HG03103 (cell line): ENCODE measurements around the gene CRELD1.
A peak's percentile ranks its signal among the peaks of the same experiment; 100 is the strongest.

Experiments
- ATAC-seq: cut with Tn5 transposase; IDR thresholded peaks from one replicate; pipeline ENCODE4 v1.9.1; 2021; ENCODE audit warnings: low read depth; ENCODE audit not compliant: unreplicated experiment

The CRELD1 gene

DNA sequence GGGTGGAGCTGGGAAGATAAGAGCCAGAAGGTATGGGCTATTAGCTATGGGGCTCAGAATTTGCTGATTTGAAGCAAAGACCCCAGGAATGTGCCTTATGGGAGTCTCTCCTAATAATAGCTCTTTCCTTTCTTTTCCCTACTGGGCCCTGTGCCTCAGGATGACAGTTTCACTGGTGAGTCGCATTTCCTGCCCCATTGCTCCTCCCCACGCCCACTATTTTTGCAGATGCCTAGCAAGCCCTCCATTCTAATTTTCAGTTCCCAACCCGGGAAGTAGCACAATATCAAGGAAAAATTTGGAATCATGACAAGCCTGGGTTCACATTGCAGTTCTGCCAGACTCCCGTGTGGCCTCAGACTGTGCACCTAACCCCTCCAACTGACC lies 30.4 kb upstream of the CRELD1 start:
- ATAC-seq: no peak

DNA sequence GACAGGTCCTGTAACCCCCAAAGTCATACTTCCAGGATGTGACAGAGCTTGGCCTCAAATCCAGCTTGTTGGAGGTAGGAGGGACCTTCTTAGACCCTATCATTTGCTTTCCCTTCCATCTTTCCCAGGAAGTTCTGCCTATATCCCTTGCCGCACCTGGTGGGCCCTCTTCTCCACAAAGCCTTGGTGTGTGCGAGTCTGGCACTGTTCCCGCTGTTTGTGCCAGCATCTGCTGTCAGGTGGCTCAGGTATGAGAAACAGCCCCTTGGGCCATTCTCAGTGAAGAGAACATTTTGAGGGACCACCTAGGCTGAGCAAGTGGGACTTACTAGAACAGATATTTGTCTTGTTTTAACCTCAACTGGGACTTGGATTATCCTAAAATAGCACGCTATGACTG lies 29.7 kb upstream of the CRELD1 start:
- ATAC-seq: no peak

DNA sequence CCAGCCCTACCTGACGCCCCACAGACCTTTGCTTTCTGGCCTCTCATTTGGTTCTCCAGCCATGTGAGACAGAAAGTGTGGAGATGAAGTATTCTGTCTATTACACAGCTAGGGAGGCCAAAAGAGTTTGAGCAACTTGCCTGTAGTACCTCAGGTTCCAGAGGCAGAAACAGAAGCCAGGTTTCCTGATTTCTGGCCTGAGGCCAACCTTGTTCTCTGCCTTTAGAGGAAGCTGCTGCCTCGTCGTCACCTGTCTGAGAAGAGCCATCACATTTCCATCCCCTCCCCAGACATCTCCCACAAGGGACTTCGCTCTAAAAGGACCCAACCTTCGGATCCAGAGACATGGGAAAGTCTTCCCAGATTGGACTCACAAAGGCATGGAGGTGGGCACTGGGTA lies 27.2 kb upstream of the CRELD1 start:
- no peak for ATAC-seq

DNA sequence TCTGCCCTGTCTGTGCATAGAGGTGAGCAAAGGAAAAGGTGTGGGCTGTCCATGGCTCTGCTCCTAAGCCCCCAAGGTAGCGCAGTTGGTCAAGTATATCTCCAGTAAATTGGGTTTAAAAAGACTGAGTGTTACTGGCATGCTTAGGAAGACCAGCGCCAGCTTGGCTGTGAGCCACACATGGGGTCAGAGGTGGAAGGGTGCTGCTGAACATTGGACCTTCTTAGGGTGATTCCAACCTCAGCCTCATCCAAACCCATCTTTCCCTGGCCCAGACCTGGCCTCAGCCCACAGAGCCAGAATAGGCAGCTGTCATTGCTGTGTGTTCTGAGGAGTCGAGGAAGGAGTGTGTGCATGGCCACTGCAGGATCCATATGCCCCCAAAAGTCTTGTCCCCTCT lies 25.3 kb upstream of the CRELD1 start:
- no peak for ATAC-seq

DNA sequence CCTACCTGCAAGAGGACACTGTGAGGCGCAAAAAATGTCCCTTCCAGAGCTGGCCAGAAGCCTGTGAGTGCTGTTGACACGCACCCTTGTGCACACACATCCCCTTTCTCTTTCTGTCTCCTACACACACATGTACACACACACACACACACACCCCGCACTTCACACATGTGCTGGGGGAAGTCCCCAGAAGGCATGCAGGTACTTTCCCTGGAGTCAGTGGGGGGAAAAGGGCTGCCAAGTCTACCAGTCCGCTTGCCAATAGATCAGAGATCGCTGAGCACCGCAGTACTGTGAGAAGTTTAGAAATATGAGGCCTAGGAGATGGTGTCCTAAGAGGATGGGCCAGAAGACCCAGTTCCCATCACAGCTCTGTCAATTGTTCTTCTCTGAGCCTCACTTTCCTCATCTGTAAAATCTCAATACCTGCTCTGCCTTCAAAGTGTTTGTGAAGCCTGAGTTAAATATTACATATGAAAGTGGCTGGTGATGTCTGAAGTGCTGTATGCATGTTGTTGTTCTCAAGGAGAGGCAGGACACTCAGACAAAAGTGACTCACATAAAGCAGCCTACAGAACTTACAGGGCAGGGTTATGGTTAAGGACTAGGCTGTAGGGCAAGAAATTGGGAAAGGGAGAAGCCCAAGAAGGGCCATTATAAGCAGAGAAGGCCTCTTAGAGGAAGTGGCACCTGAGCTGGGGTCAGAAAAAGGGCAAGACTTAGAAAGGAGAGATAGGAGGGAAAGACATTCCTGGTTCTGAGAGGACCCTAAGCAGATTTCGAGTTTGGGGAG lies 24.2 kb upstream of the CRELD1 start:
- ATAC-seq: no peak

DNA sequence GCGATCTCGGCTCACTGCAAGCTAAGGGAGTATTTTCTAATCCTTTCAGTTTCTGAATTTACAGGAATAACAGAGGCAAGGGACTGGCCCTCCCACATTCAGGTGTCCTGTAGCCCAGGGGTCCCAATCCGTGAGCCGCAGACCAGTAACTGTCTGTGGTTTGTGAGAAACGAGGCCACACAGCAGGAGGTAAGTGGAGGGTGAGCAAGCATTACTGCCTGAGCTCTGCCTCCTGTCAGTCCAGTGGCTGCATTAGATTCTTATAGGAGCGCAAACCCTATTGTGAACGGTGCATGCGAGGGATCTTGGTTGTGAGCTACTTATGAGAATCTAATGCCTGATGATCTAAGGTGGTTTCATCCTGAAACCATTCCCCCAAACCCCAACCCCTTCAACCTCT lies 21.8 kb upstream of the CRELD1 start:
- ATAC-seq: no peak

DNA sequence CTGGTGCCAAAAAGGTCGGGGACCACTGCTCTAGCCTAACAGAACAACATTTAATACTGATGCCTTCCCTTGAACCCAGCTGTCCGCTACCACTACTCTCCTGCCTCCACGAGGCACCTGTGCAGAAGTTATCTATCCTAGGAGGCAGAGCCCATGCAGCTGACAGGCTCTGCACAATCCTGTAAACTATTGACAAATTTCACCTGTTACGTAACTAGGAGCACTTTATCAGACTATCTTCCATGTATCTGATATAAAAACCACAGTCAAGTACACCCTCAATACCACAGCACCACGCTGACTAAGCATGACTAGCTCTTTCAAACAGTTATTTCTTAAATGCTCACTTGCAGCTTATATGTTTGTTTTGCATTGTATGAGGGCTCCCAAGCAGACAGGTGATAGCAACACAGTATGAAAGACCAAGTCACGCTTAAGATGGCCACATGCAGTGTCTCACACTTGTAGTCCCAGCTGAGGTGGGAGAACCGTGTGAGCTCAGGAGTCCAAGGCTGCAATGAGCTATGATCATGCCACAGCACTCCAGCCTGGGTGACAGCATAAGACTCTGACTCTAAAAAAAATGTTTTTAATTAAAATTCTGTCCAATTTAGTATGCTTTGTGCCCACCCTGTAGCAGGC lies 21.2 kb upstream of the CRELD1 start:
- no peak for ATAC-seq

DNA sequence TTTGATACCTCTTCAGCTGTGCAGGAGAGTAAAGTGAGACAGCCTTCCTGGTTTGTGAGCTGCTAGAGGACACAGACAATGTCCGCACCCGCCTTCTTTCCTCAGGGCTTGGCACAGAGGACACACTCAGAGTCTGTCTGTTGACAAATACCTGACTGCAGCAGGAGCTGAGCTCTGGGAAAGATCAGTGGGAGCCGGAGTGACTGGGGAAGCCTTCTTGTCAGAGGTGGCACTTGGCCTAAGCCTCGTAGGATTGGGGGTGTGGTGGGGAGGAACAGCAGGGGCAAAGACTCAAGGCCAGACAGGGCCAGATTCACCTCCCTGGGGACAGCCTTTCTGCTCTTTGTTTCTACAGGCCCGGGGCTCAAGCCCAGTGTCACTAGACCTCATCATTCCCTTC lies 20.0 kb upstream of the CRELD1 start:
- no peak for ATAC-seq

DNA sequence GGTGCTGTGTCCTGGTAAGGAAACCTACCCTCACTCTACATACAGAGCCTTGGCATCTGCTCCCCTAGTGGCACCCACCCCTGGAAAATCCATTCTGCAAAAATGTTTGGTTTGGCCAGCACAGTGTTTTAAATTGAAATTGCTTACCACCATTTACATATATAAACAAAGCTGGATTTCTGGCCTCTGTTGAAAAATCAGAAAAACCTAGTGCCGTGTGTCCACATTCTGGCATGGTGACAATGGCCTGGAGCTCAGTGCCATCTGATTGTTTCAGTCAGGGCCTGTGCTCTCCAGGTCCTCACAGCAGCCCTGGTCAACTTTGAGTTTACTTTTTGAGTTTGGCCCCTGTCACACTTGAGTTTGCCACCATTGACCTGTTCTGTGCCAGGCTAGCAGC lies 19.6 kb upstream of the CRELD1 start:
- ATAC-seq: no peak

DNA sequence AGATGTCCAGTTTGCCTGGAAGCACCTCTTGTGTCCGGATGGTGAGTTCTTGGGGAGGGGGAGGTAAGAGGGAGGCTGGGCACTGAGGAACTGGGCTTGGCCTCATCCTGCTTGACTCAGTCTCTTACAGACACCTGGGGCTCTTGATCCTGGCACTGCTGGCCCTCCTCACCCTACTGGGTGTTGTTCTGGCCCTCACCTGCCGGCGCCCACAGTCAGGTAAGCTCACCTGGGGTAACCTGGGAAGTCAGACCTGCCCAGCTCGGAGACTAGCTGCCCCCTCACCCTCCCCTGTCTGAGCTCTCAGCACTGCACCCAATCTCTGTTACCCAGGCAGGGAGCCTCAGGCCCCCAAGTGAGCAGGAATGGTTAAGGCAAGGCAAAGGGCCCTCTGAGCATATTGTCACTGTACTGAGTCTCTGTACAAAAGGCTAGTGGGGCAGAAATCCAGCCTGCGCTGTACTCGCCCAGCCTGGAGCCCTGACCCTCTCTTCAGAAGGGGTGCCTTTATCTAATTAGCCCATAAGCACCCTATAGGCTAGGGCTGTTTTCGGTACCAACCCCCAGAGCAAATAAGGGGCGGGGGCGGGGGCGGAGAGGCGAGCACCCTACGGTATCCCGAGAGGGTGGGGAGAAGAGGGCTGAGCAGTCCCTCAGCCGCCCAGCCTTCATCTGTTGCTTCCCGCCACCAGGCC lies 18.9 kb upstream of the CRELD1 start:
- ATAC-seq: peak; percentile 45

GRCh38 chr3:9915254-9916141 lies 18.1 kb upstream of the CRELD1 start:
- ATAC-seq: peak; percentile 29

GRCh38 chr3:9916346-9916733 lies 17.3 kb upstream of the CRELD1 start:
- no peak for ATAC-seq

- ATAC-seq: no peak
These were observed 16.6 kb upstream of the CRELD1 start, which contains the start of gene IL17RC for GRCh38 chr3:9916734-9917680. Gene IL17RC, plus strand, starts transcription at chr3:9917098. Its CDS starts 218 bp downstream, at chr3:9917316.

GRCh38 chr3:9917820-9918219 lies 15.8 kb upstream of the CRELD1 start:
- ATAC-seq: no peak

- ATAC-seq: no peak
These were observed 15.2 kb upstream of the CRELD1 start for GRCh38 chr3:9918261-9919038.

DNA sequence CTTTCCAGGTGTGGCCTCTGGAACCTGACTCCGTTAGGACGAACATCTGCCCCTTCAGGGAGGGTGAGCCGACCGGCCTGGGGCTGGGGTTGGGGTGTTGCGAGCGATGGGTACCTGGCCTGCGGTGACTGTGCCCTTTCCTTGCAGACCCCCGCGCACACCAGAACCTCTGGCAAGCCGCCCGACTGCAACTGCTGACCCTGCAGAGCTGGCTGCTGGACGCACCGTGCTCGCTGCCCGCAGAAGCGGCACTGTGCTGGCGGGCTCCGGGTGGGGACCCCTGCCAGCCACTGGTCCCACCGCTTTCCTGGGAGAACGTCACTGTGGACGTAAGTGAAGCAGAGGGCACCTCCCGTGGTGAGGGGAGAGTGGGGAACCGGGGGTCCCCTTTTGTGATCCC lies 5.5 kb upstream of the CRELD1 start:
- no peak for ATAC-seq

GRCh38 chr3:9930804-9931418 lies 2.7 kb upstream of the CRELD1 start:
- no peak for ATAC-seq

DNA sequence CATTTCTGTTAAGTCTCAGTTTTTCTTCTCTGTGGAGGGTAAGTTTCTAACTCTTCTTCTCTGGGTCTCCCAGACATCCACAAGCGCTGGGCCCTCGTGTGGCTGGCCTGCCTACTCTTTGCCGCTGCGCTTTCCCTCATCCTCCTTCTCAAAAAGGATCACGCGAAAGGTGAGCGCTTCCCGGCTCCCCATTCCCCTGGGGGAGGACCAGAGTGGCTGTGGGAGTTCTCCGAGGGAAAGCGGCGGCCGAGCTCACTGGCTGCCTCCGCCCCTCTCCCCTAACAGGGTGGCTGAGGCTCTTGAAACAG lies 1.1 kb upstream of the CRELD1 start:
- ATAC-seq: no peak
